NCI-H2107 (cell line): ENCODE results near the gene IRX4.

Source experiments
- DNase-seq: peaks from one replicate; lab custom pipeline; 2025; lab: John Stamatoyannopoulos, UW

IRX4 gene

DNA sequence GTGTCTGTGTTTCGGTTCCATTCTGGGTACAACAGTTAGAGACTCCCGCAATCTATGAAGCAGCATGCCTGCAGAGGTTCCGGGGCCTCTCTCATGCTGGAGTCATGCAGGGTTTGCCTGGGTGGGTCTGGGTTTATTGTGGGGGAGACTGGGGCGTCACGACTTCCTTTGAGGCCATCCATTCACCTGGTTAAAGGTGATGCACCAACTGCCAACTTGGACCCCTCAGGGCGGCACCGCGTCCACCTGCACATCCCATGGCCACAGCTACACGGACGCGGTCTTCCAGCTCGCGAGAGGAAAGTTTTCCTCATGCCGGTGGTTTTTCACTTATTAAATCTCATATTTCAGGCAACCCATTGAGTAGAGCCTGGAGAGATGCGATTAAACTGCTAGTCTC lies 30.9 kb upstream of the IRX4 start:
- DNase-seq, result no peak

DNA sequence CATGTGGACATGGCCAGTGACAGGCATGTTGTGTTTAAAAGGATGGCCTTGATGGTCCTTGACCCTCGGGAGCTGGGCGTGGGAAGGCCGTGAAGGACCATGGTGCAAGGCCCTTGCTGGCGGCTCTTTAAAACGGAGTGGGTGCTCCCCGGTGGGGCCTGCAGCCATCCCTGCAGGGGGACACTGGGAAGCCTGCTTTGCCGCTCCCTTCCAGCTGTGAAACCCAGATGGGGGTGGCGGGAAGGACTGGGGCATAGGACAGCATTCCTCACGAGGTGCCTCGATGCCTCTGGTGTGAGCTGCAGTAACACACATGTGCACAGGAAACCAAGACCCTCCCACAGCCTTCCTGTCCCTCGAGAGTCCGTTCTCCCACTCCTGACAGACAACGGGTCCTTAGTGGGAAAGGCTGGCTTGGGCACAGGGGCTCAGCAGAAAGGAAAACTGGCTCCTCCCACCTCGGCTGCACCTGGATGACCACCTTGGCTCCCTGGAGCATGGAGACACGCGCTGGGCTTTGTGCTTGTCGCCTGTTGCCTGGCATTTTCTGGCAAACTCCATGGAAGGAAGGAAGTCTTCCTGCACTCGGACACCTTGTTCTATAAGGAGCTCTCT lies 30.3 kb upstream of the IRX4 start:
- no peak for DNase-seq

DNA sequence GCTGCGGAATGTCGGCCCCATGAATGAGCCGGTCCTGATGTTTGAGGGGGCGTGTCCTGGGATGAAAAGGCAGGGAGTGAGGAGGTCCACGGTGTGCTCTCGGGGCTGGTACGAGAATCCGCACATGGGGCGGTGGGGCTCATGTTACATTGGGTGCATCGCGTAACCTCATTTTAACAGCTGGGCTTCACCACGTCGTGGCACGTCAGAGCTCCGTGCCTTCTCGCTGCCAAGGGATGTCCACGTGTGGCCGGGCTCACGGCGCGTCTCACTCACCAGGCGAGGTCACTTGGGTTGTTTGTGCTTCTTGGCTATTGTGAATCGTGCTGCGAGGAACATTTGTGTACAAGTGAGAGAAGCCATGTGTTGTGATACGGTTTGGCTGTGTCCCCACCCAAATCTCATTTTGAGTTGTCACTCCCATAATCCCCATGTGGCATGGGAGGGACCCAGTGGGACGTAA lies 29.1 kb upstream of the IRX4 start:
- no peak for DNase-seq

DNA sequence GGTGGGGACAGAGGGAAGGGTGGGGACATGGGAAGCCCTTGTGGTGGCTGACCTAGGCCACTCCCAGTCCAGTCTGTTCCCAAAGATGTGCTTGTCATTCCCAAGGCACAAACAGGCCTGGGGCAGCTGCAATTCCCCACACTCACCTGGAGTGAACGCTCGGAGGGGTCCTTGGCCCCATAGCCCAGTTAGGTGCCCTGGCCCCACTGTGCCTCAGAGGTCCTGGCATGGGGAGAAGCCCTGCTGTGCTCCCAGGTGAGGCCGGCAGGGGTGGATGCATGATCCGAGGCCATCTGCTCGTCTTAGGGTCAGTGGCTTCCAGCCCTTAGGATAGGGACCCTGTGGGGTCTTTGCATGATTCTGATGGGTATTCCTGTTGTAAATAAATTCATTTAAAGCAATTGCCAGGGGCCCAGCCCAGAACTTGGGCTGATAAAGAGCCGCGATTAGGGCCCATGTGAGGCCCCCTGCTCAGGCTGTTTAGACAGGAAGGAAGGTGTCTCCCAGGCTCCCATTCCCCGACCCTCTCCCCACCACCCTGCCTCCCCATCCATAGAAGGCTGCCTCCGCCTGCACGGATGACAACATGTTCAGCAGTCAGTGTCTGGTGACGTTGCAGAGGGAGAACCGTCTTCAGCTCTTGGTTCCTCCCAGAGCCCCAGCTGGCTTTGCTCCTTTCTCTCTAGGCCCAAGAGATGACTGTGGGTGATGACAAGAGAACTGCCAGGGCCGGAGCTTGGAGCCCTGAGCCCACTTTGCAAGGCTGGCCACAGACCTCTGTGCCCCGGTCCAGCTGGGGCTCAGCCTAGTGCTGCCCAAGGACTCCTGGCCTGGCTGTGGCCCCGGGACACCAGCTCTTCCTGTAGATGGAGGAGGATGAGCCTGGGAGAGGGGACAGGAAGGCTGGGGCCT lies 28.4 kb upstream of the IRX4 start:
- DNase-seq, result no peak

DNA sequence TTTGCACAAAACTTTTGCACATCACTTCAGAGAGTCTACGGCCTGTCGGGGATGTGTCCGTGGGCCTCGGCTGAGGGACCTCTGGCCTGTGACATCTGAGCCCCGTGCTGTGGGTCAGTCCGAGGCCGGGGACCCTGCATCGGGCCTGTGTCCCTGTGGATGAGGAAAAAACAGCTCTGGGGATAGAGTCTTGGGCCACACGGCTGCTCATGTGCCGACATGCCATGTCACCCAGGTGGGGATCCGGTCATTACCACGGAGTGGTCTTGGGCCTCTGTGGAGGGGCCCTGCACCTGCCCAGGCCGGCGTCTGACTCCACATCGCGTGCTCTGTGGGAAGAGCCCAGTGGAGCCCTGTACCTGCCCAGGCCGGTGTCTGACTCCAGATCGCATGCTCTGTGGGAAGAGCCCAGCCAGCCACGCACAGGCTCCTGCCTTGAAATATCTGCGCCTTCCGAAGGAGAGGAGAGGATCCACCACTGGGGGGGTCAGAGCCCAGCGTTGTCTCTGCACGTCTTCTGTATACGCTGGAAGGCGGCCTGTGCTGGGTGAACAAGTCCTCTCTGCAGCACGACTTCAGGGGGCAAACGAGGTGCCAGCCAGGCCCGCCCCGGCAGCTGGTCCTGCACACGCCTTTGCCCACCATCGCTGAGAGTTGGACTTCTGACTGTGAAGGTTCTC lies 27.5 kb upstream of the IRX4 start:
- DNase-seq, result no peak

DNA sequence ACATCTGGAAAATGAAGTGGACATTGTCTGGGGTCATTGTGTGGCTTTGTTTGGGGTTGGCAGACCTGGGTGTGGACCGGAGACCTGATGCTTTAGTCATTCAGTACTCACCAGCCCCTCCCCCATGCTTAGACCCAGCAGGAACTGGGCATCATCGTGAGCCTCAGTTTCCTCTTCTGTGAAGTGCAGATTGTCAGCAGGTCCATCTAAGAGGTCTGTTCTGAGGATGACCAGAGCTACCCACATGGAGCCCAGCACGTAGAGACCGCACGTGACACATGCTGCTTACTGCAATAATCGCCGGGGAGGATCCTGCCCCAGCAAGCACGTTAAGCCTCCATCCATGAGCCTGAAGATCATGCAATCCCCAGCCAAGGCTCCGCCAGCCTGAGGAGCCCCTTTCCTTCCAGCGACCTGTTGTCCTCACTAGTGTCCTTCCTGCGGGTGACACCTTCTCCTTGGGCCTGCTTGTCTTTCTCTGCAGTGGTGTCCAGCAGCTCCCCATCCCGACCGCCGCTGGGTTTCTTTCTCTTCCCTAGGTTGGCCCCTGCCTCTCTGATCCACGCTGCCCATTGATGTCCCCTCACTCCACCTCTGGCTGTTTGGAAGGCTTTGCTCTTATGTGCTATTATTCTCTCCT lies 26.7 kb upstream of the IRX4 start:
- no peak for DNase-seq

DNA sequence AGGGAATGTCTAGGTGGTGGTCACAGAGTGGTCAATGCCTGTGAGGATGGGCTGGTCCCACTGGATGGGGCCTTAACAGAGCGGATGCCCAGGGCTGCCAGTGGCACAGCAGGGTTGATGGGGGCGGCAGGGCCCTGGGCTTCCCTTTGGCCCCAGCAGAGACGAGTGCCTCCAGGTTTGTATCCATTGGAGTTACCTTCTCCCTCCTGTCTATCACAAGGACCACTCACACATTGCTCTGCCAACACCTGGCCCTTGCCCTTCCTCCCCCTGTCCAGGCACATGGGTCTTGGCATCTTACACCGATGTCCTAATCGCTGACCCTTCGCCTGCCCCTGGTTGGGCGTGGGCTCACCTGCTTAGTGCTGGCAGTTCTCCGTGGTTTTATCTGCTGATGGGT lies 26.2 kb upstream of the IRX4 start:
- DNase-seq, result no peak

DNA sequence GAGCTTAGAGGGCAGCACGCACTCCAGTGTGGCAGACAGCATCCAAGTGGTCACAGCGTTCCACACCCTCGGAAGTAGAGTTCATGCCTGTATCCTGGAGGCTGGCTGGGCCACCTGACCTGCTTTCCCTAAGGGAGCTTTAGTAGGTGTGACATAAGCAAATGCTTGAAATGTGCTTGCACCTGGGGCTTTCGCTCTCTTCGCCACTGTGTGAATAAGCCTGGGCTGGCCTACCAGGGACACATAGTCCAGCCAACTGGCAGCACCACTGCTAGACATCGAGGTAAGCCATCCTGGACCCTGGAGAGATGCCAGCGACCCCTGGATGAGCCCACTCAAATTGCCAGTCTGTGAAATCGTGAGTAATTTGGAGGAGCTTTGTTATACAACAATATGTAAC lies 24.9 kb upstream of the IRX4 start:
- no peak for DNase-seq

DNA sequence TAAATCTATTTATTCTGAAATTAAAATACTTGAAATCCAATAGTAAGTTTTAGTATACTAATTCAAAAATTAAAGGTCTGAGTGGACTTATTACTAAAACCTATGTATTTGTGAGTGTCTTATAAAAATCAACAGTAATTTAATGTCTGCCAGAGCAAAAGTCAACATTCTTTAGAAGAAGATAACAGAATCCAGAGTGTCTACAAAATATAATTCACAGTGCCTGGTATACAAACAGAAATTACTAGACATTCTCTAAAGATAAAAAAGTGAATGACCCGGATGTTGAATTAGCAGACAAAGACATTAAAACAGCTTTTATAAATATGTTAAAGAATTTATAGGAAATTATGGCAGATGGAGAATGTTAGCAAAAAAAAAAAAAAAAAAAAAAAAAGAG lies 22.4 kb upstream of the IRX4 start:
- DNase-seq, result no peak

DNA sequence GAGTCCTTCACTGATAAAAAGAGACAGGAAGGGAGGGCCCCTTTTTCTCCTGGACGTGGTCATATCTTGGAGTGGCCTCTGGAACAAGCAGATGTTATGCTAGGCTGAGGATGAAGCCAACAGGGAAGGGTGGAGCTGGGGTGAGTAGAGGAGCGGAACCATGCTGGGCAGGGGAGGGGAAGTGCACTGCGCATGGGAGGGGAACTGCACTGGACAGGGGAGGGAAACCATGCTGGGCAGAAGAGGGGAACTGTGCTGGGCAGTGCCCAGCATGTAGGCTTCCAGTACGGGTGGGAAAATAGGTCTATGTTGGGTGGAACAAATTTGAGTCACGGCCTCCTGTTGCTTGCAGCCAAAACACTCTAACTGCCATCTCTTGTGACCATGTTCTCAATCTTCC lies 19.3 kb upstream of the IRX4 start:
- DNase-seq, result no peak

DNA sequence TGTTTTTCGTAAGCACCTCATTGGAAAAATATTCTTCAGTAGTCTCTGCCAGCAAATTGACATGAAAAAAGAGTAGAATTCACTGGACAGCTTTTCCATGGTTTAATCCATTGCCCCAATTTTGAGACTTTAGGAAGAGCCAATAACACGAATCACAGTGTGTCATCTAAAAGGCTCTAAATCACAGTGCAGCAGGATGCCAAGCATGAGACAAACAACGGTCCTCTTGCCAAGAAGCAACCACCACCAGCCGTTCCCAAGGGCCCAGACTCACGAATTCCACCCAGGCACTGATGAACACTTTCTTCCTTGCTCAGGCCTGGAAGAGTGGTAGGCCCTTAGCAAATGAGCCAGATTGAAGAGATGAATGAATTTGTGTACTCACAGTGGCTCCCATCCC lies 18.3 kb upstream of the IRX4 start:
- DNase-seq, result no peak

DNA sequence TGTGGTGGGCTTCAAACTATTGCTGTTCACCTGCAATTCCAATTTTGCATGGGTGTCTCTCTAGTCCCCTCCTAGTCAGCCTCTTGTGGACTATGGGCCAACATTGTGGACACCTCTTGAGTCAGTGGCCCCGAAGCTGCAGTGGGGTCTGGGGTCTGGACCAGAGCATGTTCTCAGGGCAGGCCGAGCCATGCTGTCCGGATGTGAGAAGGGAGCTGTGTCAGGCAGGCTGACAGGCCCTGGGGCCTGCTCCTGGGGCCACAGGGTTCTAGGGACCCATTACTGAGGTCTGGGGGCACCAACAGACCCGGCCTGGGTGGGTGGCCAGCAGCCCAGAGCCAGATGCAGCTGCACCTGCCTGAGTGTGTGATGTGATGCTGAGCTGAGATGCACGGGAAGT lies 16.5 kb upstream of the IRX4 start:
- no peak for DNase-seq

DNA sequence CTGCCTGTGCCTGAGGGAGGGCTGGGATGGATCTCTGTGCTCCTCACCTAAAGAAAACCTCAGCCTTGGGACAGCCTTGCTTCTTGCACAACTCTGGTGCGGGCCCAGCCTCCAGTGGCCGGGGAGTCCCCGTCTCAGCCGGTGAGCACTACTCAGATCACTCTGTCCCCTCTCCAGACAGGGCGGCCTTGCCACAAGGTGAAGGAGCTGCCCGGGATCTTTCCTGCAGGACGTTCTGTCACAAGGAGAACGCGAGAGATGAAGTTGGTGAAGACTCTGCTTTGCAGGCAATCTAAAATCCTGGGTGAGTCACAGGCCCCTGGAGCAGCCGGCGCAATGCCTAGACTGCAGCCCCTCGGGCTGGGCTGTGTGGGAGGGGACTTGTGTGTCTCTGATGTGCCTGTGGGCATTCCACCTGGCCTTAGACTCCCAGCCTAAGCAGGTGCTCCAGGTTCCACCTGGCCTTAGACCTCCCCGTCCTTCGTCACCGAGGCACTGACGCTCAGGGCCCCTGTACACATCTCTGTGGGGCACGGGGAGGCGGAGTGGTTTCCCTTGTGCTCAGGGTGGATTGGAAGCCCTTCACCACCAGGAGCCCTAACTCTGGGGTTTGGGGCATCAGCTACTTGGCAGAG lies 15.2 kb upstream of the IRX4 start:
- no peak for DNase-seq

DNA sequence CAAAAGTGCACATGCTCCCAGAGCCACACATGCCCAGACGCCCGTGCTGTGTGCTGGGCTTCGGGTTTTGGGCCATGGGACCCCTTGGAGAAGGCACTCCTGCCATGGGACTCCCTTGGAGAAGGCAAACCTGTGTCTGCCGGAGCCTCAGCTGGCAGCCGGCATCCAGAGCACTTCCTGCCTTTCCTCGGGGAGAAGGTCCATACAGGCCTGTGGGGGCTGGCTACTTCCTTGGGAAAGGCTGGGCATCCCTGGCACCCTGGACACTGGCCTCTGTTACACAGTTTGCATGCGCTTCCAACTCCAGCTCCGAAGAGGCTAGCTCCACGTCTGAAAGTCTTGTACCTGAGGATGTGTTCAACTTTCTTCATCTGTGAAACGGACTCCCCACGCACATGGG lies 14.7 kb upstream of the IRX4 start:
- DNase-seq, result no peak

DNA sequence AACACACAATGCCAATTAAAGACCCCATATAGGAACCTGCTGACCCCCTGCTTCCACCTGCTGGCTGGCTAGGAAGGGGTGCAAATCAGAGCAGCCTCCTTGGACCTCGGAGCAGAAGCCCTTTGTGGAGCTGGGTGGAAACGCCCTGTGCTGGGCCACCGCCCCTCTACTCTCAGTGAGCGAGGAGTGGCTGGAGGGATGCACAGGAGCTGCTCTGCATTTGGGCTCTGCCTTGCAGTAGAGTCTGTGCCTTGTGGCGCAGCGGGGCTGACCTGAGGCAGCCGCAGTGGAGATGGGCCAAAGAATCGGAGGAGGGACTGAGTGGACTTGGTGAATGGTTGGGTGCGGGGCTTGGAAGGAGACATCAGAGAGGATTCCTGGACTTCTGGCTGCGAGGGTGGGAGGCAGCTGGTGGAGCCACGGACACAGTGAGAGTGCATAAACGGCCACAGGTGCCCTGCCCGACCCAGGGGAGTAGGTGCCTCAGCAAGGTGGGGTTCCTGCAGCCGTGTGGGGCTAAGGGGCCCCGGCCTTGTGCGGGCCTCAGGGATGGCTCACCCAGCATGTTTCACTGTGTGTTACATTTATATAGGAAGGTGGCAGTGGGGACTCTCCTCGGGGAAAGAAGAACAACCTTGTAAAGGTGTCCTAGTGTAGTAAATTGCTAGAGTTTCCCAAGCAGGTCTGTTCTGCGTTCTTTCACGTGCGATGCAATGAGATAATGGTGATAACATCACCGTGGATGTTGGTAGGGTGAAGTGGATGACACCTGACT lies 14.1 kb upstream of the IRX4 start:
- DNase-seq, result no peak

DNA sequence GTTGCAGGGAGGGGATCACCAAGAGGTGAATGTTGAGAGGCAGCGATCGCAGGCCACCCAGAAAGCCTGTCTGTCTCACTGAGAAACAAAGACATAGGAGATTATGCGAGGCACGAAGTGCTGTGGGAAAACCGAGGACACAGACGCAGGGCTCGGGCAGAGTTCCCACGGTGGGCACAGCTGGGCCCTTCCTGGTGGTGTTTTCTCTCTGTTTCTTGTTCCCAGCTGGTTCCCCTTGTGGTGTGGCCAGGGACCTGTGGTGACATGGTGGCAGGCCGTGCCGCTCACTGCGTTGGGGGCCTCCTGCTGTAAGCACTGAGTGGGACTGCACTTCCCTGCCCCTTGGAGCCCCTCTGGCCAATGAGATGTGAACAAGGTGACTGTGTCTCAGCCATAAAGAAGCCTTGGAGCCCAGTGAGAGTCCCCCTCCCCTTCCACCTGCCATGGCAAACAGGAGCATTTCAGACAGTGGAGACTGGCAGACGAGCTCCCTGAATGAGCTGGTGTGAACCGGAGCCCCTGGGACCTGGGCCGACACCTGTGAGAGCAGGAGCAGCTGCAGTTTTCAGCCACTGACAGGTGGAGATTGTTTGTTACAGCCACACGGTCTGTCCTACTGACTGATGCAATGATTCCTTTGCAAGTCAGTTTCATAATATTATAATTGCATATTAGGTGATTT lies 13.2 kb upstream of the IRX4 start:
- no peak for DNase-seq

DNA sequence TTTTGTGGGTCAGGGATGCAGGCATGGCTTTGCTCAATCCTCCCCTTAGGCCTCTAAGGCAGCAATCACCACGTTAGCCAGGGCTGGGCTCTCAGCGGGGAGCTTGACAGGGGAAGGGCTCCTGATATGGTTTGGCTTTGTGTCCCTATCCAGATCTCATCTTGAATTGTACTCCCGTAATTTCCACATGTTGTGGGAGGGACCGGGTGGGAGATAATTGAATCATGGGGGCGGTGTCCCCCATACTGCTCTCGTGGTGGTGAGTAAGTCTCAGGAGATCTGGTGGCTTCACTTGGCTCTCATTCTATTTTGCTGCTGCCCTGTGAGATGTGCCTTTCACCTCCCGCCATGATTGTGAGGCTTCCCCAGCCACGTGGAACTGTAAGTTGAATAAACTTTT lies 11.5 kb upstream of the IRX4 start:
- DNase-seq, result no peak

DNA sequence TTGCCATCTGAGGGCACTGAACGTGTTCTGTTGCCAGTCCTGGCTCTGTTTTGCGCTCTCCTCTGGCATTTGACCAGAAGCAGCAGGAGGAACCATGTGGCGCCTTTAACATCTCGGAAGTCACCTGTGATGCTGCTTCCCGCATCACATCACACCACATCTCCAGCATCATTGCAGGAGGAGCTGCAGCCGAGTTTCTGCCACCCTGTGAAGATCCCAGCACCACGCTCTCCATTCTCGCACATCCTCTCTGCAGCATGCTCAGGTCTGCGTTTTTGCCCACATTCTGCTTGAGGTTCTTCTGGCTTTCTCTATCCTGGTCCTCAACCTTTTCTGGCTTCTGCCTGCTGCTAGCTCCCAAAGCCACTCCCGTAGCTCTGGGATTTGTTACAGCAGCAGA lies 11.0 kb upstream of the IRX4 start:
- no peak for DNase-seq

DNA sequence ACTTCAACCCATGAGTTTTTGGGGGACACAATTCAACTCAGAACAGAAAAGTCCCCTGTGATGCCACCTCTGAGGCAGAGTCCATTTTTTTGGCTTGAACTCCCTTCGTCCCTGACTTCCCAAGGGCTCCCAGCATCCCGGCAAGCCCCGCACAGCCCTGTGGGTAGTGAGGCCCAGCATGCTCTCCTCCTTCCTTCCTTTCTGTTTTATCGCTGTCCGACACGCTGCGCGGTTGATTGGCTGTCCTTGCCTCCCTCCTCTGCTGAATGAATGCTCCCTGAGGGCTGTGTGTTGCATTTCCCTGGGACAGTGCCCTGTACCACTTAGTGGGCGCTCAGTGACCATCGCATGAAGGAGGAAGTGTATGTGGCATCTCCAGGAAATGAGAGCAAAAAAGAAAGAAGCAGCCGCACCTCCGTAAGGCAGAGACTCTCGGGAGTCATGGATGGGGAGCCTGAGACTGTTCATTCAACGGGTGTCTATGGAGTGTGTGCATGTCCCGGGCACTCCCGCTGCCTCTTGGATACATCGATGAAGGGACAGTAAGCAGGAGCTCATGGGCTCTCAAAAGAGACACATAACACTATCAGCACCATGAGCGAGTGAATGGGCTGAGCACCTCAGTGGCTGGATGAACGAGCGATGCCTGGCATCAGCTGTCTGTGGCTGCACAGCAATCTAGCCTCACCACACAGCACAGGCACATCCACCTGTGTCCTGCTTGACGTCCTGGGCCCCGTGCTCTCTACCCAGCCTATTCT lies 10.1 kb upstream of the IRX4 start:
- DNase-seq, result no peak

DNA sequence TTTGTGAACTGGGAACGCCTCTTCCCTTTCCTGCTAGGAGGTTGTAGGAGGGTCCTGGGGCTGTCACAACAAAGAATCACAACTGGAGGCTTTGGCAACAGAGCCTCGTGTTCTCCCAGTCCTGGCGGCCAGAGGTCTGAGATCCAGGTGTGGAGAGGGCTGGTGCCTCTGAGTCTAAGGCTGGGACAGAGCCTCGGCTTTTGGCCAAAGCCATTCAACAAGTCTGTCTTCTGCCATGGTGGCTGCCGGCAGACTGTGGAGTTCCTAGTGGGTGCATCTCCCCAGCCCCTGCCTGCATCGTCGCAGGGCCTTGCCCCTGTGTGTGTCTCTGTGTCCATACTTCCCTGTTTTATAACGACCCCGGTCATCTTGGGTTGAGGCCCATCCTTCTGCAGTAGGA lies 9.5 kb upstream of the IRX4 start:
- no peak for DNase-seq
